ENCODE results near the gene LYRM4.

Gene LYRM4

GRCh38 chr6:5260661-5261544 lies at the start of gene LYRM4, which contains the start of gene FARS2:
Gene LYRM4 (minus strand): TSS chr6:5260950. CDS start chr6:5260733, 217 bp downstream.
Gene FARS2 (plus strand): TSS chr6:5261513.
- DNase-seq (ENCODE audit: low spot score): peak; percentile 91

DNA sequence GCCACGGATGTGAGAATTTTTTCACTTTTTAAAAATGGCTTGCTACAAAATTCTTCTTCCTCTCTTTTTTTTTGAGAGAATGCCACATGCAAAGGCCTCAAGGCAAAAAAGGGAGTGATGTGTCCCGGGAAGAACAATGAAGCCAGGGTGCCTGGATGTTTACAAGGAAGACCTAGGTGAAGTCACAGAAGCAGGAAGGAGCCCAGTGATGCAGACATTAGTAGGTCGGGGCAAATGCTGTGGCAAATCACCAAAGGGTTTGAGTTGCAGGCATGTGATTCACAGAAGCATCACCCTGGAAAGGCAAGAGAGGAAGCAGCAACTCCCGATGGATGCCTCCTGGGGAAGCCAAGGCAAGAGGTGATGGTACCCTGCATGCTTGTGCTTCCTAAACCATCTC lies 47.3 kb upstream of the LYRM4 start:
- DNase-seq (ENCODE audit: low spot score): peak; percentile 69

DNA sequence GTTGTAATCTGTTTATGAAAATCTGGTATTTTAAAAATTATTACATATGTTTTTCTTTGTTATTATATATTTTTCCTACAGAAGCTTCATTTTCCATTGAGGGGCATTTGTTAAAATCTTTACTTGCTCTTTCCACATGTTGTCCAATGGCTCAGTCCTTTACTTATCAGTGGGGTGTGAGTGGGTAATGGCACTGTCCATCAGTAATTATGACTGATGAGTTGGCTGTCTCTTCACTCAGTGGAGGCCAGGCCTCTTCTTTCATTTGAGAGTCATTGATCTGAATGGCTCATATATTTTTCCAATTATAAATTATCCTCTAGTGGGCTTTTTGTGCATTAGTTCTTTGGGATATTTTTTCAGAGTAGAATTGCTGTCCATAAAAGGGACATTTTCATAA lies 46.3 kb upstream of the LYRM4 start:
- DNase-seq (ENCODE audit: low spot score): no peak

- DNase-seq (ENCODE audit: low spot score): peak; percentile 9
Measured at GRCh38 chr6:5305968-5306626, 45.3 kb upstream of the LYRM4 start.

DNA sequence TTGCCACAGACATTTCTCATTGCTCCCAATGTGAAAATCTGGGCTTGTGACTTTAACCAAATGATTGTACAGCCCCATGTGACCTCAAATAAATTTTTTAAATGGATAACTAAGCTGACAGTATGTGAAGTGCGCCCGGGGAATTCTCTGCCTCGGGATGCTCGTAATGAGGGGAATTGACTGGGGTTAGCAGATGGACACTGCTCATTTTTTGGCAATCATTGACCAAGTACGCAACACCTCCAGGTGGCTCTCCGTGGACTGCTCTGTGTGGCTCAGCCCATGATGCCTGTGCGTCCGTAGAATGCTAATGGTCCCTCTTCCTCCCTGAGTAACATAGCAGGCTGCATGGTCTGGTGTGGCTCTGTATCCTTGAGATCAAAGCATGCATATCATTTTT lies 42.9 kb upstream of the LYRM4 start:
- peak; percentile 44 for DNase-seq (ENCODE audit: low spot score)

GRCh38 chr6:5302995-5303622 lies 42.4 kb upstream of the LYRM4 start:
- peak; percentile 76 for DNase-seq (ENCODE audit: low spot score)

DNA sequence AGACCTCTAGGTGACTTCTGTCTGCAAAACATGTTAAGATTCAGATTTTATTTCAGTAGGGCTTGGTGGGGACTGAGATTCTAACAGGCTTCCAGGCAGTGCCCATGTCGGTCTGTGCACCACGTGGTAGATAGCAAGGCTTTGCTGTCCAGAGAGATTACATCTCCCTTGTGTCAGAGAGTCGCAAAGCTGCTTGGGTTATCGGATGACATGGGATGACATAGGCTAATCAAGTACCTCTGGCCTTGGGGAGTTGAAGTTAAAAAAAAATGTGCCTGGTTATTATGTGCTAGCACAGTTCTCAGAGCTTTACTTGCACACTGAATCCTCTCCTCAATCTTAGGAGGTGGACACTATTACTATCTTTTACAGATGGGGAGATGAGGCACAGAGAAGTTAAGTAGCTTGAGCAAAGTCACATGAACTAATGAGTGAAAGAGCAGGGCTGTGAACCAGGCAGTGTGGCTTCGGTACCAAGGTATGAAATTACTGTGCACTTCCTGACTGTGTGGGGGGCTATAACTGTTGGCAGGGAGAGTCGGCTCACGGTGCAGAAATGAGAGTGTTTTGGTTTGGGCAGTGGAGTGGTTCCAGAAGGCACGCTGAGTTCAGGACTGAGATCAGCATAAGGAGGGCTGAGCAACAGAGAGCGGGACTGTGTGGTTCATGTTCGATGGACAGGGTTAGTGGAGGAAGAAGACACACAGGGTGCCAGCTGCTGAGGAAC lies 41.6 kb upstream of the LYRM4 start:
- DNase-seq (ENCODE audit: low spot score): peak; percentile 29

GRCh38 chr6:5300206-5300764 lies 39.5 kb upstream of the LYRM4 start:
- DNase-seq (ENCODE audit: low spot score): no peak

DNA sequence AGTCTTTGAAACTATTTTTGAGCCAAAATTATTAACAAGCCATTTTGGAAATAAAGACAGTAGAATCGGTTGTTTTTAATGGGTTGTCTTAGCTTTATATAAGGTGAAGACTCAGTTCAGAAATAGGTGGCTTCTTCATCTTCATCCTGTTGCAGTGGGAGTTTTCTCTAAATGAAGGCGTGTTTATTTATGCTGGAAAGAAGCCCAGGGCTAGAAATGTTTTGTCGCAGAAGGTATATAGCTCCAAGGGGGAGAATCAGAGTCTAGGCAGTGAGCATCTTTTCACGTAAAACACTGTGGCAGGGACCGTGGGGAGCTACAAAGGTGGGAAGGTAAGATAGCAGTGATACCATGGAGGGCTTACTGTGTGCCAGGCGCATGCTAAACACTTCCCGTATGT lies 34.9 kb upstream of the LYRM4 start:
- no peak for DNase-seq (ENCODE audit: low spot score)

GRCh38 chr6:5294392-5295211 lies 33.9 kb upstream of the LYRM4 start:
- DNase-seq (ENCODE audit: low spot score): no peak

- DNase-seq (ENCODE audit: low spot score): no peak
Measured at GRCh38 chr6:5293692-5294091, 32.9 kb upstream of the LYRM4 start.

- DNase-seq (ENCODE audit: low spot score): no peak
Measured at GRCh38 chr6:5292154-5292553, 31.4 kb upstream of the LYRM4 start.

- no peak for DNase-seq (ENCODE audit: low spot score)
Measured at GRCh38 chr6:5290500-5290899, 29.8 kb upstream of the LYRM4 start.

DNA sequence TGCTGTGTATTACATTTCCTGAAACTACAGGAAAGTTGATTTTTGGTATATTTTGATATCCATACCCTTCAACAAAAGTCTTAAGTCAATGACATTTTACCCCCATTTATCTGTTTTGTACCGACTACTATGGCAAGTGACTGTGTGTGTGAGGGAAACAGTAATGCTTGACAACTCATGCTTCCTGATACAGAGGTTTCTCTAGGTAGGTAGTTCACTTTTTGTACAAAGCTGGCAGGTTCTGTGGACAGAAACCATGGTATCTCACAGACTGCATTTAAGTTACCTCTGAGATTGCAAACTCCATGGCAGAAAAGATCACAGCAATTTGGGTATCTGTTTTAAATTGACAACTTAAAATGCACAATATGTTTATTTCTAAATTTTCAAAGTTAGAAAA lies 29.3 kb upstream of the LYRM4 start:
- DNase-seq (ENCODE audit: low spot score): no peak

GRCh38 chr6:5287966-5288297 lies 27.2 kb upstream of the LYRM4 start:
- no peak for DNase-seq (ENCODE audit: low spot score)

GRCh38 chr6:5287205-5287965 lies 26.6 kb upstream of the LYRM4 start:
- DNase-seq (ENCODE audit: low spot score): peak; percentile 69

DNA sequence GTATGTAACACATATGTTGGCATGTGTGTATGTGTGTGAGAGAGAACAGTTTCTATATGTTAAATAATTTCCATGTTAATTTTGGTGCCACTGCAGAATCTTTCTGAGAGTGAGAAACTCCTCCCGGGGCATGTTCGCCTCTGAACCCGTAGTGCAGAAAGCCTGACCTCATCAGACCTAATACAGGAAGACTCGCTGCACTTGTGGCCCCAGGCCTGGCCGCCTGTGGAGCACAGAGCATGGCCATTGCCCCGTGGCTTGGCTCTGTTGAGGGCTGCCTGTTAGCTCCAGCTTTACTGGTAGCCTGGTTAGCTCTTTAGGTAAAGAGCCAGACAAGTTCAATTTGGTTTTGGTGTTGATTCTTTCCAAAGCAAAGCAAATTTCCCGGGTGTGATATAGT lies 26.0 kb upstream of the LYRM4 start:
- no peak for DNase-seq (ENCODE audit: low spot score)

- no peak for DNase-seq (ENCODE audit: low spot score)
Measured at GRCh38 chr6:5285526-5285925, 24.8 kb upstream of the LYRM4 start.

GRCh38 chr6:5285081-5285480 lies 24.3 kb upstream of the LYRM4 start:
- no peak for DNase-seq (ENCODE audit: low spot score)

- no peak for DNase-seq (ENCODE audit: low spot score)
Measured at GRCh38 chr6:5282191-5282623, 21.5 kb upstream of the LYRM4 start.

Measured in kidney tubule cell (primary cell).